DND-41 (cell line): ENCODE results near the gene EMILIN2.

Experiments used
- ATAC-seq: fragments of 200-7000 bp; cut with Tn5 transposase; 3 replicates; pipeline ENCODE4 v1.9.1; 2021; ENCODE audit warnings: low read depth; ENCODE audit not compliant: insufficient read depth
- DNase-seq: peaks from one replicate; pipeline ENCODE4 v3.0.0-alpha.2; 2020
- H2AFZ ChIP-seq: 2 replicates; pipeline ENCODE4 v1.6.0; 2012; ENCODE audit warnings: low read depth, low read length
- H3K27ac ChIP-seq: 2 replicates; pipeline ENCODE4 v1.5.1; 2012; ENCODE audit warnings: low read length, inconsistent platforms
- H3K27me3 ChIP-seq: fragments of 200-600 bp; sonication (generic); 2 replicates; pipeline ENCODE4 v1.6.0; 2012; ENCODE audit warnings: low read length, mild to moderate bottlenecking, inconsistent platforms; ENCODE audit not compliant: insufficient read depth, poor library complexity
- H3K36me3 ChIP-seq: 2 replicates; pipeline ENCODE4 v1.5.1; 2012; ENCODE audit warnings: low read length, inconsistent platforms; ENCODE audit not compliant: insufficient read depth
- H3K4me1 ChIP-seq: 2 replicates; pipeline ENCODE4 v1.5.1; 2012; ENCODE audit warnings: mild to moderate bottlenecking, low read length; ENCODE audit not compliant: insufficient read depth
- H3K4me2 ChIP-seq: 2 replicates; pipeline ENCODE4 v1.6.0; 2012; ENCODE audit warnings: mild to moderate bottlenecking, moderate library complexity, low read length, inconsistent platforms; ENCODE audit not compliant: insufficient read depth
- H3K4me3 ChIP-seq, 2 experiments: fragments of 200-600 bp in 1 of 2; shearing (Covaris generic) in 1 of 2; 2 replicates each; pipeline ENCODE4 v1.5.1; 2012 to 2016; ENCODE audit warnings: inconsistent platforms in 2 of 2, low read length in 2 of 2, mild to moderate bottlenecking in 2 of 2, low read depth in 1 of 2, moderate library complexity in 1 of 2
- H3K79me2 ChIP-seq: 2 replicates; pipeline ENCODE4 v1.6.0; 2012; ENCODE audit warnings: low read length, inconsistent platforms; ENCODE audit not compliant: insufficient read depth
- H3K9ac ChIP-seq: 2 replicates; pipeline ENCODE4 v1.6.0; 2012; ENCODE audit warnings: low read depth, mild to moderate bottlenecking, inconsistent platforms, low read length, moderate library complexity
- H3K9me3 ChIP-seq: 2 replicates; pipeline ENCODE4 v1.5.1; 2012; ENCODE audit warnings: low read length, moderate library complexity, mild to moderate bottlenecking, inconsistent platforms; ENCODE audit not compliant: insufficient read depth, severe bottlenecking
- H4K20me1 ChIP-seq: 2 replicates; pipeline ENCODE4 v1.6.0; 2012; ENCODE audit warnings: low read length; ENCODE audit not compliant: insufficient read depth
- EZH2 ChIP-seq: IDR thresholded peaks from 3 replicates; pipeline ENCODE4 v1.6.1; 2012; ENCODE audit warnings: borderline replicate concordance, low read depth, mild to moderate bottlenecking, moderate library complexity, low read length, inconsistent platforms; ENCODE audit not compliant: severe bottlenecking
- TF ChIP-seq, protein P1 (sequence below): IDR thresholded peaks from 2 replicates; pipeline ENCODE4 v1.5.1; 2012; ENCODE audit warnings: borderline replicate concordance, low read length, moderate library complexity, mild to moderate bottlenecking; ENCODE audit not compliant: poor library complexity, severe bottlenecking; ENCODE audit errors: extremely low read depth

EMILIN2 gene

DNA sequence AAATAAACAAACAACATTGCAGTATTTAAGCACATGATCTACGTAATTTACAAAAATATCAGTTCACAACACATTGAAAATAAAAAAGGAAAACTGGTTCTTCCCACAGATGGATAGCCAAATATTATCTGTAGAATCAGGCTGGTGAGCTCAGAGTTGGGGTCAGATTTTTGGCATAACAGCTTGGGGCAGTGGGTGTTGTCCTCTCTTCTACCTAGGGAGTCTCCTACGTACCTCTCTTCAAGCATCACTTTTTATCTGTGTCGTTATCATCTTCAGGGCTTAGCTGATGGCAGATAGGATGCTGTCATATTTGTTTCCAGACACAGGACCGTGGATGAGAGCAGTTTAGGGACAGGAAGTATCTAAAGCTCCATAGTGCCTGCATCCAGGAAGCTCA, 46.2 kb downstream of the EMILIN2 start:
- Histone ChIP-seq H3K4me3 (no peak overlapping the region), H3K4me2 (no peak overlapping the region), H3K36me3 (no peaks in the 10 kb centered on the region), H3K9ac (no peak overlapping the region), H3K27ac (no peak overlapping the region), H3K27me3 (no peaks in the 10 kb centered on the region), H3K4me1 (no peaks in the 10 kb centered on the region), H4K20me1 (no peaks in the 10 kb centered on the region), H3K9me3 (no peaks in the 10 kb centered on the region), H2AFZ (no peak overlapping the region), H3K79me2 (no peaks in the 10 kb centered on the region)
- DNase-seq (no peak), ATAC-seq (no peak)
- TF ChIP-seq, protein P1, sequence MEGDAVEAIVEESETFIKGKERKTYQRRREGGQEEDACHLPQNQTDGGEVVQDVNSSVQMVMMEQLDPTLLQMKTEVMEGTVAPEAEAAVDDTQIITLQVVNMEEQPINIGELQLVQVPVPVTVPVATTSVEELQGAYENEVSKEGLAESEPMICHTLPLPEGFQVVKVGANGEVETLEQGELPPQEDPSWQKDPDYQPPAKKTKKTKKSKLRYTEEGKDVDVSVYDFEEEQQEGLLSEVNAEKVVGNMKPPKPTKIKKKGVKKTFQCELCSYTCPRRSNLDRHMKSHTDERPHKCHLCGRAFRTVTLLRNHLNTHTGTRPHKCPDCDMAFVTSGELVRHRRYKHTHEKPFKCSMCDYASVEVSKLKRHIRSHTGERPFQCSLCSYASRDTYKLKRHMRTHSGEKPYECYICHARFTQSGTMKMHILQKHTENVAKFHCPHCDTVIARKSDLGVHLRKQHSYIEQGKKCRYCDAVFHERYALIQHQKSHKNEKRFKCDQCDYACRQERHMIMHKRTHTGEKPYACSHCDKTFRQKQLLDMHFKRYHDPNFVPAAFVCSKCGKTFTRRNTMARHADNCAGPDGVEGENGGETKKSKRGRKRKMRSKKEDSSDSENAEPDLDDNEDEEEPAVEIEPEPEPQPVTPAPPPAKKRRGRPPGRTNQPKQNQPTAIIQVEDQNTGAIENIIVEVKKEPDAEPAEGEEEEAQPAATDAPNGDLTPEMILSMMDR, result no peak
- no peak for TF ChIP-seq EZH2

DNA sequence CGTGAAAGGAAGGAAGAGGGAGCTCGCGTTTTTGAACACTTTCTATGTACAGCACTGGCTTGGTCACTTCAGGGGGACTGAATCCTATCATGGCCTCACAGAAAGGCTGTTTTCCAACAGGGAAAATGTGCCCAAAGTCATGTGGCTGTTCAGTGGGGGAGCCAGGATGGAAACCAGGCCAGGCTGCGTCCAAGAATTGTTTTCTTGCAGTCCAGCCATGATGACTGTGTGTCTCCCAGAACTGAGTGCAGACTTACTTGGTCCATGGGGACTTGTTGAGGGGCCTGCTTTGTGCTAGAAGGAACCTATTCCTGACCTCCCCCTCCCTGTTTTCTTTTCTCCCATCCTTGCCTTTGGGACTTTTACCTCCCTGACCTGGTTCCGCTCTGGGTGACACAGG, 46.9 kb downstream of the EMILIN2 start:
- no peak overlapping the region for H2AFZ ChIP-seq
- H3K4me3 ChIP-seq, result no peak overlapping the region
- no peaks in the 10 kb centered on the region for H4K20me1 ChIP-seq
- no peaks in the 10 kb centered on the region for H3K9me3 ChIP-seq
- H3K27me3 ChIP-seq, result no peaks in the 10 kb centered on the region
- ATAC-seq, result no peak
- H3K79me2 ChIP-seq, result no peaks in the 10 kb centered on the region
- no peaks in the 10 kb centered on the region for H3K36me3 ChIP-seq
- no peak overlapping the region for H3K9ac ChIP-seq
- H3K27ac ChIP-seq, result no peak overlapping the region
- no peak for DNase-seq
- H3K4me1 ChIP-seq, result no peaks in the 10 kb centered on the region
- TF ChIP-seq, protein P1, result no peak
- no peak for TF ChIP-seq EZH2
- no peak overlapping the region for H3K4me2 ChIP-seq

DNA sequence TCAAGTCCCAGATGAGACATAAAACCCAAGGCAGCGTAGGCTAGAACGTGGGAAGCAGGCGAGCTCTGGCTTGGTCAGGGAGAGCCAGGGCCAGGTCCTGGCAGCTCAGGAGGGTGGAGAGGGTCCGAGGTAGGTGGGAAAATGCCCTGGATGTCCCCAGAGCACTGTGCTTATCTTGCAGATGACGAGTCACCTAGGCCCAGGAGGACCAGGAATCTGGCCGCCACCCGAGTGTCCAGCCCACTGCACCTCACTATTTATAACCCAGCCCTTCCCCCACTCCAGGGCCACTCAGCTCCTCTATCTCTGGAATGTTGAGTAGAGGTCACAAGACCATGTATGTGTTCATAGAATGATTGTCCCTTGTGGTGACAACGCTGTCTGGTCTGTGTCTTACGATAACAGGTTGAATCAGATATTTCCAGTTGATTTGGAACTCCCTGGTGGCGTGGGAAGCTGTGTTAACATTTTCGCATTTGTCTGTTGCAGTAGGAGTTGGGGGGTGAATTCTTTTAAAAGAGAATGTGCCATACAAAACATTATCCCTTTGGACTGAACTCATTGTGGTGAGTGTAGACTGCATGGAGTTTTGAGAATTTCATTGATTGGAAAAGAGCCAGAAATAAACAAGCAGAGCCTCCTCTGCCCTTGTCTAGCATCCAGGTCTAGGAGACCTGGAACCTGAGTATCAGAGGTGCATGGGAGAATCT, 47.5 kb downstream of the EMILIN2 start:
- DNase-seq (no peak), ATAC-seq (no peak)
- no peak overlapping the region for H3K4me2 ChIP-seq
- no peaks in the 10 kb centered on the region for H3K27me3 ChIP-seq
- no peaks in the 10 kb centered on the region for H4K20me1 ChIP-seq
- no peaks in the 10 kb centered on the region for H3K79me2 ChIP-seq
- H3K9ac ChIP-seq, result no peak overlapping the region
- no peak overlapping the region for H2AFZ ChIP-seq
- H3K36me3 ChIP-seq, result no peaks in the 10 kb centered on the region
- no peak overlapping the region for H3K4me3 ChIP-seq
- H3K27ac ChIP-seq, result no peak overlapping the region
- H3K4me1 ChIP-seq, result no peaks in the 10 kb centered on the region
- TF ChIP-seq, protein P1, result no peak
- TF ChIP-seq EZH2, result no peak
- H3K9me3 ChIP-seq, result no peaks in the 10 kb centered on the region

DNA sequence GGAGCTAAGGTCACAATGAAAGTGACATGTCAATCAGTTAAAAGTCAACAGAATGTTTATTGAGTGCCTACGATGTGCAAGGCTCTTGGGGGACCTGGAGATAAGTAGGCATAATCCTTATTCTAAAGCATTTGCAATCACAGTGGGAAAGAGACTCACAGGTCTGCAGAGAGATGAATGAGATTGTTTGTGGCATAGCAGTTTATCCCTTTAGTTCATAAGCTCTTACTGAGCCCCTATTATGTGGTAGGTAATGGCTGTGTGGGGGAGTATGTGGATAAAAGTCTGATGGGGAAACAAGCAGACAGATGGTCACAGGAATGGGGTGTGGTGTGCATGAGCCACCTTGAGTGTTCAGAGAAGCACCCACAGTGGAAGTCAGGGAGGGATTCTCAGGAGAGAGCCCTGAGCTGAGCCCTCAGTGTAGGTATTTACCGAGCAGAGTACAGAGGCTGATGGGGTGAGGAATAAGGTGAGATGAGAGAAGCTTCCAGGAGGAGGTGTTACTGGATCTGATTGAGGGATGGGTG, 48.1 kb downstream of the EMILIN2 start:
- Histone ChIP-seq H3K9me3 (no peaks in the 10 kb centered on the region), H2AFZ (no peak overlapping the region), H3K79me2 (no peaks in the 10 kb centered on the region), H3K36me3 (no peaks in the 10 kb centered on the region), H3K9ac (no peak overlapping the region), H3K4me1 (no peaks in the 10 kb centered on the region), H3K4me2 (no peak overlapping the region), H4K20me1 (no peaks in the 10 kb centered on the region), H3K4me3 (no peak overlapping the region), H3K27me3 (no peaks in the 10 kb centered on the region), H3K27ac (no peak overlapping the region)
- TF ChIP-seq EZH2, result no peak
- TF ChIP-seq, protein P1, result no peak
- no peak for ATAC-seq
- no peak for DNase-seq
